ENCODE measurements around the gene FRMPD2.

The FRMPD2 gene

DNA sequence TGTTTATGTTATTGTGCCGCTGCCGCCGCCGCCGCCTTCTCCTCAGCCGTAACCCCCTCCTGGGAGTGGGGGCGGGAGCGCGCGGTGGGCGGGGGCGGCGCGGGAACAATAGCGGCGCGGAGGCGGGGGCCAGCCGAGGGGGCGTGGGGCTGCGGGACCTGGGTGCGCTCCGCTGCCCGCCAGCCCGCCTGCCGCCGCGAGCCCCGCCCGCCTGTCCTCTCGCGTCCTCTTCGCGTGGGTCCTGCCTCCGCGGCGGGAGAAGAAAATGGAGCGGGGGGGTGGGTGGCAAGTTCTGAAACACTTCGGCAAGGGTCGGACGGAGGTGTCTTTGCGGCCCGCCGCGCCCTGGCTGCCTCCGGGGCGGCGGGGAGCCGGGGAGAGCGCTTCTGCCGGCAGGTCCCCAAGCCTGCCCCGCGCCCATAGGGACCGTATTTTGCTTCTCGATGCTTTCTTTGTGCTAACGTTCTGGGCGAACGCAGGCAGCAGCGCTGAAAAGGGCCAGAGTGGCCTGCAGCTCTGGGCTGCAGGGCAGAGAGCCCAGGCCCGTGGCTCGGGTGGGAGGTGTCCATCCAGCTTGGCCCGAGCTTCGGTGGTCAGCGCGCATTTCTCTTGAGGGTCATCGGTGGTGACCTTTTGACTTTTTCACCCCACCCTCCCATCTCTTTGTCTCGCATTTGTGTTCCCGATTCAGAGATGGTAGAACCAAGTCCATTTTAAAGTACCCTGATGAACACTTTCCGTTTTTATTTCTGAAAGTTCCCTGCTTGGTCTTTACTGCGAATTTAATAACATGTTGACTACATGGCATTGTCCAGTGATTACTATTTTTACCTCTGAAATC lies 32.6 kb upstream of the FRMPD2 start:
- TF ChIP-seq, protein P1, sequence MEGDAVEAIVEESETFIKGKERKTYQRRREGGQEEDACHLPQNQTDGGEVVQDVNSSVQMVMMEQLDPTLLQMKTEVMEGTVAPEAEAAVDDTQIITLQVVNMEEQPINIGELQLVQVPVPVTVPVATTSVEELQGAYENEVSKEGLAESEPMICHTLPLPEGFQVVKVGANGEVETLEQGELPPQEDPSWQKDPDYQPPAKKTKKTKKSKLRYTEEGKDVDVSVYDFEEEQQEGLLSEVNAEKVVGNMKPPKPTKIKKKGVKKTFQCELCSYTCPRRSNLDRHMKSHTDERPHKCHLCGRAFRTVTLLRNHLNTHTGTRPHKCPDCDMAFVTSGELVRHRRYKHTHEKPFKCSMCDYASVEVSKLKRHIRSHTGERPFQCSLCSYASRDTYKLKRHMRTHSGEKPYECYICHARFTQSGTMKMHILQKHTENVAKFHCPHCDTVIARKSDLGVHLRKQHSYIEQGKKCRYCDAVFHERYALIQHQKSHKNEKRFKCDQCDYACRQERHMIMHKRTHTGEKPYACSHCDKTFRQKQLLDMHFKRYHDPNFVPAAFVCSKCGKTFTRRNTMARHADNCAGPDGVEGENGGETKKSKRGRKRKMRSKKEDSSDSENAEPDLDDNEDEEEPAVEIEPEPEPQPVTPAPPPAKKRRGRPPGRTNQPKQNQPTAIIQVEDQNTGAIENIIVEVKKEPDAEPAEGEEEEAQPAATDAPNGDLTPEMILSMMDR (IDR thresholded peaks at IDR 0.05; ENCODE audit: low read depth, low read length) = no peak
- no peak for DNase-seq (ENCODE audit: extremely low read depth, low read depth)

DNA sequence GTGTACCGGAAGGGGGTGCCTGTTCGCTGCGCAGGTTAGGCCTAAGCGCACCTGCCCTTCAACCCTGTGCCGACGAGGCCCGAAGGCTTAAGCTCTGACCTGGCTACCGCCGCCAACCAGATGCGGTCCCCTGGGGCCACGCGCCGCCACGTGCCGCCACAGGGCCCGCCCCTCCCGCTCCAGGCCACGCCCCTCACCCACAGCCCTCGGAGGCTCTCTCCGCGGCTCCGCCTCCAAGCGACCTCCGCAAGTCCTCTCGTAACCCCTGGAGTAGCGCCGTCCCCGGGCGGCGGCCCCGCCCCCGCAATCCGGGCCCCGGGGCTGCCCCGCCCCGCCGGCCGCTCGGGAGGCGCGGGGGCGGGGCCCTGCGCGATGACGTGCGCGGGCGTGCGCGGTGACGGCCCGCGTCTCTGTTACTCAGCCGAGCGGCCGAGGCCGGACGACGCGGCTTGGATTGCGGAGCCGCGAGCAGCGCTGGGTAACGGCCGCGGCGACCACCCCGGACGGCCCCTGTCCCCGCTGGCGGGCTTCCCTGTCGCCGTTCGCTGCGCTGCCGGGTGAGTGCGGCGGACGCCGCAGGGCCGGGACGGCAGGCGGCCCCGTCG lies 31.9 kb upstream of the FRMPD2 start, which contains the start of gene MAPK8:
MAPK8 (plus strand) TSS at position 413 of the 605 bp plus-strand sequence. CDS start 94,984 bp downstream, outside the sequence.
- TF ChIP-seq, protein P1 (IDR thresholded peaks at IDR 0.05; ENCODE audit: low read depth, low read length) = no peak

DNA sequence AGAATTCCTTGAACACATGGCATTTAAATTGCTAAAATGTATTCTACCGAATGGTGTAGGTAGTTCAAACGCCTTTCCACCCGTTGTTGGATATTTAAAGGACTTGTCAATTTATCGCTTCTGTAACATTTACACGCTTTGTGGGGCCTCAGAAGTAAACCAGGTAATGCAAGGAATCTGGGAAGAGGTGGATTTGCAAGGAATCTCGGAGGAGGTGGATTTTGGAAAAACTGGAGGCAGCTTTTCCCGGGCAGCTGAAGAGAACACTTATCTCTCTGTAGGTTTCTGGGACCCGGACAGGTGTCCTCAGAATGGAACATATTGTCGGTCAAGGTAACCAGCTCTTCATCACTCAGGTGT lies 31.4 kb upstream of the FRMPD2 start:
- TF ChIP-seq, protein P1 (IDR thresholded peaks at IDR 0.05; ENCODE audit: low read depth, low read length) = no peak
- DNase-seq (ENCODE audit: extremely low read depth, low read depth) = no peak

More for the DNA sequence above, 31.9 kb upstream of the FRMPD2 start, which contains the start of gene MAPK8:
- DNase-seq (ENCODE audit: extremely low read depth, low read depth) = peak; percentile 63

DNA sequence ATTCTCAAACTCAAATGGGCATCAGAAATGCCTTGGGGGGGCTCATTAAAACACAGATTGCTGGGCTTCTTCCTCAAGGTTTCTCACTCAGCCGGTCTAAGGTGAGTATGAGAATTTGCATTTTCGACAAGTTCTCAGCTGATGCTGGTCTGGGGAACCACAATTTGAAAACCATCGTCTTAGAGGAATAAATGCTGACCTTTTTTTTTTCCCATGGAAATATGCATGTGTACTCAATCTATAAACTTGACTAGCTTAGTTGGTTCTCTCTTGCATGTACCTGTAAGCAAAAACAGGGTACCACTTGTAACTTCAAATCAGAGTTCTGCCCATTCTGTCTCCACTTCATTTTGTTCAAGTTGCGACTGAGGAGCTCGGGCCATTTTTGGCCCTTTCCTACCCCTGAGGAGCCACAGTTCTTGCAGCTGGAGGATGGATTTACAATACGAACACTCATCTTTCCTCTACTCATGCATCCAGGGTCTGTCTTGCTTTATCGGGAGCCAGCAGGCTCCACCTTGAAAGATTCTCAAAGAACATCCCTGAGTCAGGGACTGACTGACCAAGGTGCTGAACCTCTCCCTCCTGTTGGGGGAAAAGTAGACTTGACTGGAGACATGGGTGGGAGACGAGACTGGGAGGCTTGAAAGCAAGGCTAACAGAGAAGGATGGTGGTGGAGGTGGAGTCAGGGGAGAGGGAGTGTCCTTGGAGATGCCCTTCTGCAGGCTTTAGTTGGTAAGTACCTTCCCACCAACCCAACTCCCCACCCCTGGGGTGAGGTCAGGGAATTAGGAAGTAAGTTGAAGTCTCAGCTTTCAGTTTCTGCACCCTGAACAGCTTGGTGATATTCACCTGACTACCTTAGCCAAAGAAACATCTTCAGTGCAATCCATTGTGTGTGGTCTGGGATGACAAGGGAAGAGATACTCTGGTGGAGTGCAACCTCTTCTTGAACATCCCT lies 28.3 kb upstream of the FRMPD2 start:
- no peak for DNase-seq (ENCODE audit: extremely low read depth, low read depth)
- TF ChIP-seq, protein P1 (IDR thresholded peaks at IDR 0.05; ENCODE audit: low read depth, low read length) = no peak

DNA sequence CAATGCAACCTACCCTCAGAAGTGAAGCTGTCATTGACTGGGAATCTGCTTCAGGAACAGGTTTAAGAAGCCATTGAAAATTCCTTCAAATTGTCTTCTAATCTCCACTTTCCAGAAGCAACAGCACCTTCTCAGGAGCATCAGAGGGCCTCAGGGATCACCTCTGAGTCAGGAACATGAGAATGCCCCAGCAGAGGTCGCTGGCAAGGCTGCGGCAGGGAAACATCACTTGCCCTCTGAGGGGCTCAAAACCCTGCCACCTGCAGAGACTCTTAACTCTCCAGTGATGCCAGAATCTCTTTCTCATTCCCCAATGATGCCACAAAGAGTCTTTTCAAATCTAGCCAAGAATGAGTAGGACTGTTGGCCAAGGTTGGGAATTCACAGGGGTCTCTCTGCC lies 26.1 kb upstream of the FRMPD2 start:
- no peak for DNase-seq (ENCODE audit: extremely low read depth, low read depth)
- TF ChIP-seq, protein P1 (IDR thresholded peaks at IDR 0.05; ENCODE audit: low read depth, low read length) = no peak

DNA sequence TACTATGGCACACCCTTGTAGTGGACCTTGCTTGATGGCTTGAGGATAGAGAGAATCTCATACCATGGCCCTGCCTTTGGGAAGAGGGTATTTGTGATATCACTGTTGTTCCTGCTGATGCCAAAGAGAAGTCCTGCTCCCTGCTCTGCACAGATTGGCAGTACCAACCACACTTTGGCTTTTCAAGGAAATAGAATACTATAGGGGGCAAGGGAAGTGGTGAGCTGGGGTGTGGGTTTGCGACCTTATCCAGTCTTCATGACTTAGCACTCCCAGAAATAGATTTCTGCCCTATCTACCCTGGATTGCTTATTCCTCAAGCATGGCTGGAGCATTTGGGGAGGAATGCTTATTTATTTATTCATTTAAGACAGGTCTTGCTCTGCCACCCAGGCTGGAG lies 25.2 kb upstream of the FRMPD2 start:
- DNase-seq (ENCODE audit: extremely low read depth, low read depth) = no peak
- TF ChIP-seq, protein P1 (IDR thresholded peaks at IDR 0.05; ENCODE audit: low read depth, low read length) = no peak
